ENCODE measurements around the gene OR52E6. TPM values are rescaled to one million over a fixed set of nuclear protein-coding genes. Genes with fewer than 3 reads are reported as not detected.

Gene OR52E6
- total and polyA plus RNA-seq, 2 of the 13 experiments (the other 11 are each of a cell fraction or from before 2014, with no cell fraction given) = not detected

GRCh38 chr11:5857590-5857989 lies 15.9 kb upstream of the OR52E6 start, which contains the start of gene OR52E8:
Gene OR52E8, minus strand, starts transcription at chr11:5857690. Its CDS starts 0 bp downstream, at chr11:5857690.
- intact Hi-C loops (cut with micrococcal nuclease; ENCODE audit: unreplicated experiment) = no loop called here
- Histone ChIP-seq H3K36me3 (replicated peaks in 1 of 2; ENCODE audit: control insufficient read depth in 1 of 2, insufficient read depth in 2 of 2, low read length in 2 of 2) (no peaks in the 10 kb centered on the region), H3K4me1 (ENCODE audit: insufficient read depth, low read length) (no peaks in the 10 kb centered on the region), H3K4me3 (replicated peaks in 1 of 3; ENCODE audit: insufficient read depth in 1 of 3, low read depth in 2 of 3, low read length in 3 of 3) (no peak within 1 kb of the TSS), H3K4me2 (ENCODE audit: low read depth, low read length) (no peak within 1 kb of the TSS), H3K79me2 (ENCODE audit: insufficient read depth, low read length) (no peaks in the 10 kb centered on the region), H3K27me3 (ENCODE audit: control insufficient read depth in 1 of 2, insufficient read depth in 2 of 2, low read length in 2 of 2) (no peaks in the 10 kb centered on the region), H3K9me3 (ENCODE audit: low read length) (no peaks in the 10 kb centered on the region), H2AFZ (ENCODE audit: low read length) (no peak within 1 kb of the TSS), H3K9ac (ENCODE audit: insufficient read depth, low read depth, low read length) (no peak within 1 kb of the TSS), H4K20me1 (ENCODE audit: insufficient read depth, low read length) (no peaks in the 10 kb centered on the region), H3K27ac (ENCODE audit: extremely low read length, insufficient read depth, low read length) (no peak within 1 kb of the TSS)
- no peak for TF ChIP-seq UBTF (CRISPR knock-in tag; IDR thresholded peaks at IDR 0.05)
- no peak for TF ChIP-seq RARG (CRISPR knock-in tag; IDR thresholded peaks at IDR 0.05; ENCODE audit: low read depth)
- TF ChIP-seq PAF1 (CRISPR knock-in tag; IDR thresholded peaks at IDR 0.05) = no peak
- no peak for TF ChIP-seq SAP130 (CRISPR knock-in tag; IDR thresholded peaks at IDR 0.05; ENCODE audit: low read depth)
- no peak for TF ChIP-seq EEA1 (CRISPR knock-in tag; IDR thresholded peaks at IDR 0.05; ENCODE audit: borderline replicate concordance)
- TF ChIP-seq JUN (CRISPR knock-in tag; IDR thresholded peaks at IDR 0.05) = no peak
- TF ChIP-seq, protein P1, sequence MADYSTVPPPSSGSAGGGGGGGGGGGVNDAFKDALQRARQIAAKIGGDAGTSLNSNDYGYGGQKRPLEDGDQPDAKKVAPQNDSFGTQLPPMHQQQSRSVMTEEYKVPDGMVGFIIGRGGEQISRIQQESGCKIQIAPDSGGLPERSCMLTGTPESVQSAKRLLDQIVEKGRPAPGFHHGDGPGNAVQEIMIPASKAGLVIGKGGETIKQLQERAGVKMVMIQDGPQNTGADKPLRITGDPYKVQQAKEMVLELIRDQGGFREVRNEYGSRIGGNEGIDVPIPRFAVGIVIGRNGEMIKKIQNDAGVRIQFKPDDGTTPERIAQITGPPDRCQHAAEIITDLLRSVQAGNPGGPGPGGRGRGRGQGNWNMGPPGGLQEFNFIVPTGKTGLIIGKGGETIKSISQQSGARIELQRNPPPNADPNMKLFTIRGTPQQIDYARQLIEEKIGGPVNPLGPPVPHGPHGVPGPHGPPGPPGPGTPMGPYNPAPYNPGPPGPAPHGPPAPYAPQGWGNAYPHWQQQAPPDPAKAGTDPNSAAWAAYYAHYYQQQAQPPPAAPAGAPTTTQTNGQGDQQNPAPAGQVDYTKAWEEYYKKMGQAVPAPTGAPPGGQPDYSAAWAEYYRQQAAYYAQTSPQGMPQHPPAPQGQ (CRISPR knock-in tag; IDR thresholded peaks at IDR 0.05; ENCODE audit: borderline replicate concordance) = no peak
- no peak for TF ChIP-seq ZNF672 (CRISPR knock-in tag; IDR thresholded peaks at IDR 0.05)
- no peak for TF ChIP-seq ELK4 (CRISPR knock-in tag; IDR thresholded peaks at IDR 0.05; ENCODE audit: borderline replicate concordance)
- no peak for TF ChIP-seq ZNF782 (CRISPR knock-in tag; IDR thresholded peaks at IDR 0.05; ENCODE audit: borderline replicate concordance)
- no peak for TF ChIP-seq FOXK2 (IDR thresholded peaks at IDR 0.05)
- no peak for TF ChIP-seq THAP7 (CRISPR knock-in tag; IDR thresholded peaks at IDR 0.05)
- TF ChIP-seq, protein P2, sequence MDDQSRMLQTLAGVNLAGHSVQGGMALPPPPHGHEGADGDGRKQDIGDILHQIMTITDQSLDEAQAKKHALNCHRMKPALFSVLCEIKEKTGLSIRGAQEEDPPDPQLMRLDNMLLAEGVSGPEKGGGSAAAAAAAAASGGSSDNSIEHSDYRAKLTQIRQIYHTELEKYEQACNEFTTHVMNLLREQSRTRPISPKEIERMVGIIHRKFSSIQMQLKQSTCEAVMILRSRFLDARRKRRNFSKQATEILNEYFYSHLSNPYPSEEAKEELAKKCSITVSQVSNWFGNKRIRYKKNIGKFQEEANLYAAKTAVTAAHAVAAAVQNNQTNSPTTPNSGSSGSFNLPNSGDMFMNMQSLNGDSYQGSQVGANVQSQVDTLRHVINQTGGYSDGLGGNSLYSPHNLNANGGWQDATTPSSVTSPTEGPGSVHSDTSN (CRISPR knock-in tag; IDR thresholded peaks at IDR 0.05; ENCODE audit: borderline replicate concordance) = no peak
- ChIA-PET CTCF (ENCODE audit: low intra/inter-chr PET ratio, low total read pairs) (no interaction called here), POLR2A (no interaction called here)
- WGBS (ENCODE audit: low lambda C conversion rate) = 5% methylated on average over 3 of the region's 3 CpGs
- no peak for FAIRE-seq
- no peak for DNase-seq (ENCODE audit: low spot score)
- in situ Hi-C loops (cut with HindIII; ENCODE audit: extremely low pct_ligation_motif_present, low pct_unique_long_range_greater_than_20kb) = no loop called here
- no peak for ATAC-seq
- no TSS peak for BruUV-seq (replicated peaks)
